GM23338 (cell line): ENCODE measurements around the gene LYRM2. TPM values are rescaled to one million over a fixed set of nuclear protein-coding genes. Genes with fewer than 3 reads are reported as not detected.

Source experiments
- ATAC-seq: fragments of 200-7000 bp; cut with Tn5 transposase; 3 replicates; pipeline ENCODE4 v1.9.1; 2020
- DNase-seq: peaks from one replicate; pipeline ENCODE4 v3.0.0-alpha.2; 2015; ENCODE audit warnings: low spot score
- H2AFZ ChIP-seq: fragments of 200-600 bp; sonication (generic); 2 replicates; pipeline ENCODE4 v1.8.0; 2016; ENCODE audit warnings: antibody characterized with exemption, mild to moderate bottlenecking, moderate library complexity
- H3F3A ChIP-seq: fragments of 200-600 bp; sonication (generic); replicated peaks from 2 replicates; pipeline ENCODE4 v1.8.0; 2017; ENCODE audit warnings: antibody characterized with exemption, mixed run types, low read depth
- H3K27ac ChIP-seq: fragments of 200-600 bp; sonication (generic); 2 replicates; pipeline ENCODE4 v1.6.1; 2016; ENCODE audit warnings: low read depth
- H3K27me3 ChIP-seq: fragments of 200-600 bp; sonication (generic); 2 replicates; pipeline ENCODE4 v1.8.0; 2016; ENCODE audit warnings: mild to moderate bottlenecking, mixed run types, moderate library complexity; ENCODE audit not compliant: insufficient read depth
- H3K36me3 ChIP-seq: fragments of 200-600 bp; sonication (generic); 2 replicates; pipeline ENCODE4 v1.8.0; 2016; ENCODE audit warnings: mild to moderate bottlenecking; ENCODE audit not compliant: insufficient read depth
- H3K4me1 ChIP-seq: fragments of 200-600 bp; sonication (generic); 2 replicates; pipeline ENCODE4 v1.8.0; 2016; ENCODE audit warnings: mild to moderate bottlenecking, moderate library complexity; ENCODE audit not compliant: insufficient read depth
- H3K4me2 ChIP-seq: fragments of 200-600 bp; sonication (generic); 2 replicates; pipeline ENCODE4 v1.7.1; 2017; ENCODE audit warnings: mixed run types
- H3K4me3 ChIP-seq: fragments of 200-600 bp; sonication (generic); 2 replicates; pipeline ENCODE4 v1.6.1; 2016; ENCODE audit warnings: mixed run types
- H3K79me2 ChIP-seq: fragments of 200-600 bp; sonication (generic); replicated peaks from 2 replicates; pipeline ENCODE4 v1.8.0; 2017; ENCODE audit warnings: mild to moderate bottlenecking; ENCODE audit not compliant: insufficient read depth
- H3K9me2 ChIP-seq: fragments of 200-600 bp; sonication (generic); 2 replicates; pipeline ENCODE4 v1.8.0; 2017; ENCODE audit not compliant: insufficient read depth
- H4K20me1 ChIP-seq: fragments of 200-600 bp; sonication (generic); replicated peaks from 2 replicates; pipeline ENCODE4 v1.8.0; 2017; ENCODE audit warnings: mild to moderate bottlenecking; ENCODE audit not compliant: insufficient read depth
- H3K27ac Mint-ChIP-seq: 2 replicates; pipeline ENCODE4 v1.8.0; 2020; ENCODE audit warnings: inconsistent platforms, mild to moderate bottlenecking, moderate library complexity, mixed read lengths
- H3K27me3 Mint-ChIP-seq: 3 replicates; pipeline ENCODE4 v1.8.0; 2022; ENCODE audit warnings: low read depth, mild to moderate bottlenecking, moderate library complexity, mixed read lengths, inconsistent platforms; ENCODE audit not compliant: insufficient read depth, poor library complexity
- H3K36me3 Mint-ChIP-seq: 3 replicates; pipeline ENCODE4 v1.8.0; 2021; ENCODE audit warnings: low read depth, mild to moderate bottlenecking, inconsistent platforms, moderate library complexity, mixed read lengths
- H3K4me1 Mint-ChIP-seq: 3 replicates; pipeline ENCODE4 v1.8.0; 2020; ENCODE audit warnings: mild to moderate bottlenecking, inconsistent platforms, mixed read lengths
- H3K4me3 Mint-ChIP-seq: 3 replicates; pipeline ENCODE4 v1.8.0; 2021; ENCODE audit warnings: moderate library complexity, mild to moderate bottlenecking, inconsistent platforms, mixed read lengths
- H3K9me3 Mint-ChIP-seq: 3 replicates; pipeline ENCODE4 v1.8.0; 2020; ENCODE audit warnings: moderate library complexity, mild to moderate bottlenecking, inconsistent platforms, mixed read lengths
- CREB1 ChIP-seq: fragments of 250-450 bp; sonication (Bioruptor Pico); IDR thresholded peaks from 2 replicates; pipeline ENCODE4 v1.5.0; 2020; ENCODE audit warnings: low read depth, mild to moderate bottlenecking, moderate library complexity
- CTCF ChIP-seq, 2 experiments: fragments of 200-600 bp in 1 of 2; sonication (generic) in 1 of 2; conservative IDR thresholded peaks; 2 replicates each; pipeline versions ENCODE4 v1.5.1 to v1.6.1; 2016 to 2017; ENCODE audit warnings: antibody characterized with exemption in 2 of 2, low read depth in 2 of 2, mild to moderate bottlenecking in 2 of 2, moderate library complexity in 1 of 2
- EZH2 ChIP-seq: fragments of 200-600 bp; sonication (generic); IDR thresholded peaks from one replicate; pipeline ENCODE4 v1.8.0; 2017; ENCODE audit warnings: antibody characterized with exemption, mild to moderate bottlenecking, low read depth; ENCODE audit not compliant: unreplicated experiment
- EZH2phosphoT487 ChIP-seq: fragments of 200-600 bp; sonication (generic); IDR thresholded peaks from one replicate; pipeline ENCODE4 v1.8.1; 2018; ENCODE audit warnings: antibody characterized with exemption; ENCODE audit not compliant: unreplicated experiment
- NANOG ChIP-seq: IDR thresholded peaks from 2 replicates; pipeline ENCODE4 v1.6.1; 2016; ENCODE audit warnings: antibody characterized with exemption, borderline replicate concordance
- STAT1 ChIP-seq: IDR thresholded peaks from one replicate; pipeline ENCODE4 v1.6.1; 2016; ENCODE audit warnings: antibody characterized with exemption; ENCODE audit not compliant: unreplicated experiment
- ZNF114 ChIP-seq: fragments of 250-450 bp; sonication (Bioruptor Pico); IDR thresholded peaks from 2 replicates; pipeline ENCODE4 v1.5.0; 2020; ENCODE audit warnings: mild to moderate bottlenecking, moderate library complexity
- polyA plus RNA-seq: library from polyadenylated mRNA; unstranded; fragments of >200 nt; fragmentation: Nextera tagmentation; extraction: Ambion mirVana; gene quantifications from 2 replicates; pipeline ENCODE4 v1.2.1, GENCODE V29; 2016
- total RNA-seq: library from RNA; depleted of rRNA; stranded (reverse); fragments of >200 nt; shearing (Covaris generic); gene quantifications from 2 replicates; pipeline ENCODE4 v1.2.3, GENCODE V29; 2014
- TF ChIP-seq, protein P1 (sequence below): IDR thresholded peaks from one replicate; pipeline ENCODE4 v1.6.1; 2018; ENCODE audit warnings: antibody characterized with exemption; ENCODE audit not compliant: unreplicated experiment
- TF ChIP-seq, protein P2 (sequence below): IDR thresholded peaks from 2 replicates; pipeline ENCODE4 v1.6.1; 2016; ENCODE audit warnings: antibody characterized with exemption

Gene LYRM2
- total and polyA plus RNA-seq, 2 experiments from 2014 or later = 20.3 to 67.3 TPM

DNA sequence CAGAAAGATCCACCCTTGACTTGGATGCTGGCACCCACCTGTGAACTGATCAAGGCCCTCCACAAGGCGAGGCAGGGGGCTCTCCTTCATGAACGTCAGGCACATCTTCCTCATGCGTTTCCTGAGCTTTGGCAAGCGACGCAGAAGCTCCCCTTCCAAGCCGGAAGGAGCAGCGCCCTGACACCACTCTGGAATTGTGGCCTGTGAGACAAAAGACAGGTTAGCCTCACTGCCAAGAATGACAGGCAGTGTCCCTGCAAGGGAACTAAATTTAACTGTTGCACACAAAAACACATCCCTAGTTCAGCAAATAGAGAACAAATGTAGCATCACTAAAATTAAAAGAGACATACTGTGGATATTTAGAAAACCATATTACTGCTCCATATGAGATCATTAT is 42.0 kb upstream of the LYRM2 start:
- H3K27ac Mint-ChIP-seq = peak overlapping the region; percentile 85
- H3K36me3 ChIP-seq = peaks cover 91% of the 10 kb centered on the region
- peaks cover 98% of the 10 kb centered on the region for H3K36me3 Mint-ChIP-seq

More for the DNA sequence above, 42.0 kb upstream of the LYRM2 start:
- Histone ChIP-seq H3K4me2 (no peak overlapping the region), H3K79me2 (peaks cover 14% of the 10 kb centered on the region; the same call in 1 of the 2 replicates), H3K27me3 (no peaks in the 10 kb centered on the region), H2AFZ (no peak overlapping the region), H3K4me1 (peaks cover 22% of the 10 kb centered on the region), H3K9me2 (no peaks in the 10 kb centered on the region), H4K20me1 (0 out of 2 replicates have a peak, but pooled peaks cover 3% of the 10 kb centered on the region), H3K4me3 (no peak overlapping the region), H3K27ac (peak overlapping the region; percentile 76), H3F3A (peaks cover 30% of the 10 kb centered on the region; the same call in 1 of the 2 replicates)
- ATAC-seq = no peak
- Mint-ChIP-seq H3K27me3 (peaks cover 7% of the 10 kb centered on the region), H3K9me3 (no peaks in the 10 kb centered on the region), H3K4me3 (no peak overlapping the region), H3K4me1 (peaks cover 34% of the 10 kb centered on the region)
- no peak for DNase-seq
- TF ChIP-seq ZNF114 (CRISPR knock-in tag) (no peak), STAT1 (no peak), CREB1 (CRISPR knock-in tag) (no peak), EZH2 (no peak), EZH2phosphoT487 (no peak), CTCF (conservative IDR thresholded peaks at IDR 0.05; ENCODE audit: low read depth in 2 of 2) (no peak), NANOG (no peak)
- TF ChIP-seq, protein P1, sequence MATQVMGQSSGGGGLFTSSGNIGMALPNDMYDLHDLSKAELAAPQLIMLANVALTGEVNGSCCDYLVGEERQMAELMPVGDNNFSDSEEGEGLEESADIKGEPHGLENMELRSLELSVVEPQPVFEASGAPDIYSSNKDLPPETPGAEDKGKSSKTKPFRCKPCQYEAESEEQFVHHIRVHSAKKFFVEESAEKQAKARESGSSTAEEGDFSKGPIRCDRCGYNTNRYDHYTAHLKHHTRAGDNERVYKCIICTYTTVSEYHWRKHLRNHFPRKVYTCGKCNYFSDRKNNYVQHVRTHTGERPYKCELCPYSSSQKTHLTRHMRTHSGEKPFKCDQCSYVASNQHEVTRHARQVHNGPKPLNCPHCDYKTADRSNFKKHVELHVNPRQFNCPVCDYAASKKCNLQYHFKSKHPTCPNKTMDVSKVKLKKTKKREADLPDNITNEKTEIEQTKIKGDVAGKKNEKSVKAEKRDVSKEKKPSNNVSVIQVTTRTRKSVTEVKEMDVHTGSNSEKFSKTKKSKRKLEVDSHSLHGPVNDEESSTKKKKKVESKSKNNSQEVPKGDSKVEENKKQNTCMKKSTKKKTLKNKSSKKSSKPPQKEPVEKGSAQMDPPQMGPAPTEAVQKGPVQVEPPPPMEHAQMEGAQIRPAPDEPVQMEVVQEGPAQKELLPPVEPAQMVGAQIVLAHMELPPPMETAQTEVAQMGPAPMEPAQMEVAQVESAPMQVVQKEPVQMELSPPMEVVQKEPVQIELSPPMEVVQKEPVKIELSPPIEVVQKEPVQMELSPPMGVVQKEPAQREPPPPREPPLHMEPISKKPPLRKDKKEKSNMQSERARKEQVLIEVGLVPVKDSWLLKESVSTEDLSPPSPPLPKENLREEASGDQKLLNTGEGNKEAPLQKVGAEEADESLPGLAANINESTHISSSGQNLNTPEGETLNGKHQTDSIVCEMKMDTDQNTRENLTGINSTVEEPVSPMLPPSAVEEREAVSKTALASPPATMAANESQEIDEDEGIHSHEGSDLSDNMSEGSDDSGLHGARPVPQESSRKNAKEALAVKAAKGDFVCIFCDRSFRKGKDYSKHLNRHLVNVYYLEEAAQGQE = no peak
- TF ChIP-seq, protein P2, sequence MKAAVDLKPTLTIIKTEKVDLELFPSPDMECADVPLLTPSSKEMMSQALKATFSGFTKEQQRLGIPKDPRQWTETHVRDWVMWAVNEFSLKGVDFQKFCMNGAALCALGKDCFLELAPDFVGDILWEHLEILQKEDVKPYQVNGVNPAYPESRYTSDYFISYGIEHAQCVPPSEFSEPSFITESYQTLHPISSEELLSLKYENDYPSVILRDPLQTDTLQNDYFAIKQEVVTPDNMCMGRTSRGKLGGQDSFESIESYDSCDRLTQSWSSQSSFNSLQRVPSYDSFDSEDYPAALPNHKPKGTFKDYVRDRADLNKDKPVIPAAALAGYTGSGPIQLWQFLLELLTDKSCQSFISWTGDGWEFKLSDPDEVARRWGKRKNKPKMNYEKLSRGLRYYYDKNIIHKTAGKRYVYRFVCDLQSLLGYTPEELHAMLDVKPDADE = no peak
